DND-41 (cell line): ENCODE data around the gene NOSTRIN.
"Not testable (repeated sequence)": the region's sequence is repeated elsewhere in the genome, so short reads cannot be mapped to it uniquely, and the experiment has no call there.

Experiments
- ATAC-seq: fragments of 200-7000 bp; cut with Tn5 transposase; 3 replicates; pipeline ENCODE4 v1.9.1; 2021; ENCODE audit warnings: low read depth; ENCODE audit not compliant: insufficient read depth
- DNase-seq: peaks from one replicate; pipeline ENCODE4 v3.0.0-alpha.2; 2020
- H2AFZ ChIP-seq: 2 replicates; pipeline ENCODE4 v1.6.0; 2012; ENCODE audit warnings: low read depth, low read length
- H3K27ac ChIP-seq: 2 replicates; pipeline ENCODE4 v1.5.1; 2012; ENCODE audit warnings: low read length, inconsistent platforms
- H3K27me3 ChIP-seq: fragments of 200-600 bp; sonication (generic); 2 replicates; pipeline ENCODE4 v1.6.0; 2012; ENCODE audit warnings: low read length, mild to moderate bottlenecking, inconsistent platforms; ENCODE audit not compliant: insufficient read depth, poor library complexity
- H3K36me3 ChIP-seq: 2 replicates; pipeline ENCODE4 v1.5.1; 2012; ENCODE audit warnings: low read length, inconsistent platforms; ENCODE audit not compliant: insufficient read depth
- H3K4me1 ChIP-seq: 2 replicates; pipeline ENCODE4 v1.5.1; 2012; ENCODE audit warnings: mild to moderate bottlenecking, low read length; ENCODE audit not compliant: insufficient read depth
- H3K4me2 ChIP-seq: 2 replicates; pipeline ENCODE4 v1.6.0; 2012; ENCODE audit warnings: mild to moderate bottlenecking, moderate library complexity, low read length, inconsistent platforms; ENCODE audit not compliant: insufficient read depth
- H3K4me3 ChIP-seq, 2 experiments: fragments of 200-600 bp in 1 of 2; shearing (Covaris generic) in 1 of 2; 2 replicates each; pipeline ENCODE4 v1.5.1; 2012 to 2016; ENCODE audit warnings: inconsistent platforms in 2 of 2, low read length in 2 of 2, mild to moderate bottlenecking in 2 of 2, low read depth in 1 of 2, moderate library complexity in 1 of 2
- H3K79me2 ChIP-seq: 2 replicates; pipeline ENCODE4 v1.6.0; 2012; ENCODE audit warnings: low read length, inconsistent platforms; ENCODE audit not compliant: insufficient read depth
- H3K9ac ChIP-seq: 2 replicates; pipeline ENCODE4 v1.6.0; 2012; ENCODE audit warnings: low read depth, mild to moderate bottlenecking, inconsistent platforms, low read length, moderate library complexity
- H3K9me3 ChIP-seq: 2 replicates; pipeline ENCODE4 v1.5.1; 2012; ENCODE audit warnings: low read length, moderate library complexity, mild to moderate bottlenecking, inconsistent platforms; ENCODE audit not compliant: insufficient read depth, severe bottlenecking
- H4K20me1 ChIP-seq: 2 replicates; pipeline ENCODE4 v1.6.0; 2012; ENCODE audit warnings: low read length; ENCODE audit not compliant: insufficient read depth
- CTCF ChIP-seq: IDR thresholded peaks from 2 replicates; pipeline ENCODE4 v1.5.1; 2012; ENCODE audit warnings: borderline replicate concordance, low read length, moderate library complexity, mild to moderate bottlenecking; ENCODE audit not compliant: poor library complexity, severe bottlenecking; ENCODE audit errors: extremely low read depth
- EZH2 ChIP-seq: IDR thresholded peaks from 3 replicates; pipeline ENCODE4 v1.6.1; 2012; ENCODE audit warnings: borderline replicate concordance, low read depth, mild to moderate bottlenecking, moderate library complexity, low read length, inconsistent platforms; ENCODE audit not compliant: severe bottlenecking

The NOSTRIN gene

DNA sequence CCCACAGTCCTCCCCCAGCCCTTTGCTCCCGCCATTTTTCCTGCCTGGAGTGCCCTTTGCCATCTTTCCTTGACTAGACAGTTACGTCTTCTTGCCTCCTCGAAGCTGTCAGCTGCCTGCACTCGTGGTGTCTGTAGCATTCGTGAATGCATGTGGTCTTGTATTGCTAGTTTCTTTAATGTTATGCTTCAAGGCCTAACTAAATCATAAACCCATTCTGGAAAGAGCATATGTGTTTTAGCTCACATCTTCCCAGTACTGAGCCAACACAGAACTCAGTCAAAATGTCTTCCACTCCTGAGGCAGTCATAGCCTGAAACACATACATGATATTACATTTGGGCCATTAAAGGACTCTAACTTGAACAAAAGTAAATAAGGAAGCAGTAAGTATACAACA, 52.2 kb downstream of the NOSTRIN start:
- DNase-seq (no peak), ATAC-seq (no peak)
- Histone ChIP-seq H3K4me1 (no peaks in the 10 kb centered on the region), H3K4me2 (no peak overlapping the region), H3K36me3 (peaks cover 50% of the 10 kb centered on the region), H3K4me3 (no peak overlapping the region), H3K27me3 (no peaks in the 10 kb centered on the region), H3K9ac (no peak overlapping the region), H4K20me1 (no peaks in the 10 kb centered on the region), H3K9me3 (no peaks in the 10 kb centered on the region), H2AFZ (no peak overlapping the region), H3K27ac (no peak overlapping the region), H3K79me2 (no peaks in the 10 kb centered on the region)
- TF ChIP-seq EZH2 = no peak
- TF ChIP-seq CTCF = no peak

- no peaks in the 10 kb centered on the region for H4K20me1 ChIP-seq
These were observed 53.2 kb downstream of the NOSTRIN start for GRCh38 chr2:168855601-168856000.

DNA sequence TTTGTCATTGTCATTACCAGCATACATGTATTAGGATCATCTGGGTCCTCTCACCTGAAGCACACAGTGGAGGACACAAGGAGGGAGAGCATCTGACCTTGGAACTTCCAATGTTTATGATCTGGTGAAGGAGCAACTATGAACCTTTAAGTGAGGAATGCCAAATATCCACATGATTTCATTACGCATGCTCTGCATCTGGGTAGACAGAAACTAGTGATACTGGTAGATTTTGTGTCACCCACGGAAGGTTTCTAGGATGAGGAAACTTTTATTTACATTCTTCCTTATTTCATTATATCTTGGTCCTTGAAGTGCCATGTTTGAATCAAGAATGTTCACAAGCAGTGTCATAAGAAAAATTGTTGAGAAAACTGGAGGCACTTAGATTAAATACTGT, 55.7 kb downstream of the NOSTRIN start:
- no peak for ATAC-seq
- H3K9ac ChIP-seq = no peak overlapping the region

More at GRCh38 chr2:168855601-168856000, 53.2 kb downstream of the NOSTRIN start:
- Histone ChIP-seq H3K9me3 (no peaks in the 10 kb centered on the region), H3K36me3 (peaks cover 57% of the 10 kb centered on the region), H3K27ac (no peak overlapping the region), H3K4me1 (no peaks in the 10 kb centered on the region), H3K9ac (no peak overlapping the region), H3K27me3 (no peaks in the 10 kb centered on the region), H2AFZ (no peak overlapping the region), H3K4me3 (no peak overlapping the region), H3K4me2 (no peak overlapping the region), H3K79me2 (no peaks in the 10 kb centered on the region)
- no peak for DNase-seq
- TF ChIP-seq CTCF = no peak
- no peak for TF ChIP-seq EZH2
- no peak for ATAC-seq

DNA sequence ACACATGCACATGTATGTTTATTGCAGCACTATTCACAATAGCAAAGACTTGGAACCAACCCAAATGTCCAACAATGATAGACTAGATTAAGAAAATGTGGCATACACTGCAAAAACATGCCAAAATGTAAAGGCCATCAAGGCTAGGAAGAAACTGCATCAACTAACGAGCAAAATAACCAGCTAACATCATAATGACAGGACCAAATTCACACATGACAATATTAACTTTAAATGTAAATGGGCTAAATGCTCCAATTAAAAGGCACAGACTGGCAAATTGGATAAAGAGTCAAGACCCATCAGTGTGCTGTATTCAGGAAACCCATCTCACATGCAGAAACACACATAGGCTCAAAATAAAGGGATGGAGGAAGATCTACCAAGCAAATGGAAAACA, 64.7 kb downstream of the NOSTRIN start:
- not testable (repeated sequence) for H3K9ac ChIP-seq, H4K20me1 ChIP-seq, H3K4me2 ChIP-seq, H3K4me3 ChIP-seq, H3K4me1 ChIP-seq, H3K9me3 ChIP-seq, H2AFZ ChIP-seq, H3K27ac ChIP-seq, H3K79me2 ChIP-seq, H3K27me3 ChIP-seq, DNase-seq, ATAC-seq
- peaks cover 46% of the 10 kb centered on the region for H3K36me3 ChIP-seq

More for the DNA sequence above, 55.7 kb downstream of the NOSTRIN start:
- H3K79me2 ChIP-seq = no peaks in the 10 kb centered on the region
- no peaks in the 10 kb centered on the region for H3K4me1 ChIP-seq
- no peak overlapping the region for H3K4me3 ChIP-seq
- no peak overlapping the region for H2AFZ ChIP-seq
- no peak overlapping the region for H3K27ac ChIP-seq
- no peaks in the 10 kb centered on the region for H3K9me3 ChIP-seq
- H4K20me1 ChIP-seq = no peaks in the 10 kb centered on the region
- H3K27me3 ChIP-seq = no peaks in the 10 kb centered on the region
- peaks cover 61% of the 10 kb centered on the region for H3K36me3 ChIP-seq
- H3K4me2 ChIP-seq = no peak overlapping the region
- no peak for TF ChIP-seq CTCF
- DNase-seq = no peak

GRCh38 chr2:168870369-168870768, 67.9 kb downstream of the NOSTRIN start:
- not testable (repeated sequence) for ATAC-seq
- peaks cover 15% of the 10 kb centered on the region; the same call in 1 of the 2 replicates for H3K79me2 ChIP-seq

GRCh38 chr2:168870824-168871223, 68.4 kb downstream of the NOSTRIN start:
- not testable (repeated sequence) for H4K20me1 ChIP-seq, H3K4me3 ChIP-seq, DNase-seq, H3K9ac ChIP-seq, H3K4me1 ChIP-seq, H3K27ac ChIP-seq, H3K9me3 ChIP-seq, H3K27me3 ChIP-seq, H3K4me2 ChIP-seq, ATAC-seq, H2AFZ ChIP-seq
- H3K36me3 ChIP-seq = peaks cover 50% of the 10 kb centered on the region
- H3K79me2 ChIP-seq = peaks cover 15% of the 10 kb centered on the region; the same call in 1 of the 2 replicates

More at GRCh38 chr2:168870369-168870768, 67.9 kb downstream of the NOSTRIN start:
- H2AFZ ChIP-seq, H3K27me3 ChIP-seq, H4K20me1 ChIP-seq, H3K27ac ChIP-seq, H3K4me3 ChIP-seq, H3K9ac ChIP-seq, H3K4me2 ChIP-seq, H3K4me1 ChIP-seq, DNase-seq, H3K9me3 ChIP-seq: not testable (repeated sequence)
- H3K36me3 ChIP-seq = peaks cover 48% of the 10 kb centered on the region
